SK-N-SH treated with all-trans-retinoic acid at 6 μM for 48 hours (cell line): ENCODE results near the gene CIB1.

Experiments
- ATAC-seq: fragments of 200-7000 bp; cut with Tn5 transposase; 3 replicates; pipeline ENCODE4 v1.9.1; 2020; ENCODE audit warnings: mild to moderate bottlenecking, moderate library complexity
- ARNTL ChIP-seq: fragments of 450-650 bp; formaldehyde crosslinking; IDR thresholded peaks from 2 replicates; pipeline ENCODE4 v1.5.0; 2020; ENCODE audit warnings: low read depth, mild to moderate bottlenecking, moderate library complexity, borderline replicate concordance
- BACH2 ChIP-seq: fragments of 250-450 bp; sonication (Bioruptor Pico); IDR thresholded peaks from 2 replicates; pipeline ENCODE4 v1.9.0; 2021; ENCODE audit warnings: mild to moderate bottlenecking, borderline replicate concordance
- CREB5 ChIP-seq: fragments of 250-450 bp; sonication (Bioruptor Pico); IDR thresholded peaks from 2 replicates; pipeline ENCODE4 v1.5.1; 2020; ENCODE audit warnings: low read depth, mild to moderate bottlenecking, moderate library complexity
- CSDC2 ChIP-seq: fragments of 250-450 bp; sonication (Bioruptor Pico); IDR thresholded peaks from 2 replicates; pipeline ENCODE4 v1.5.0; 2020; ENCODE audit warnings: mild to moderate bottlenecking, moderate library complexity
- CSRNP3 ChIP-seq: fragments of 250-450 bp; sonication (Bioruptor Pico); IDR thresholded peaks from 2 replicates; pipeline ENCODE4 v1.5.1; 2021; ENCODE audit warnings: mild to moderate bottlenecking, moderate library complexity
- ESRRG ChIP-seq: fragments of 250-450 bp; sonication (Bioruptor Pico); IDR thresholded peaks from 2 replicates; pipeline ENCODE4 v1.6.1; 2021; ENCODE audit warnings: mild to moderate bottlenecking
- ISL1 ChIP-seq: fragments of 250-450 bp; sonication (Bioruptor Pico); IDR thresholded peaks from 2 replicates; pipeline ENCODE4 v2.1.2; 2022; ENCODE audit warnings: mild to moderate bottlenecking, moderate library complexity
- OSR1 ChIP-seq: fragments of 250-450 bp; sonication (Bioruptor Pico); IDR thresholded peaks from 2 replicates; pipeline ENCODE4 v1.8.0; 2022; ENCODE audit warnings: moderate library complexity, mild to moderate bottlenecking, inconsistent platforms
- PATZ1 ChIP-seq: fragments of 250-450 bp; sonication (Bioruptor Pico); IDR thresholded peaks from 2 replicates; pipeline ENCODE4 v1.8.0; 2020; ENCODE audit warnings: mild to moderate bottlenecking, moderate library complexity, borderline replicate concordance
- POU6F1 ChIP-seq: fragments of 250-450 bp; sonication (Bioruptor Pico); IDR thresholded peaks from 2 replicates; pipeline ENCODE4 v1.8.0; 2021; ENCODE audit warnings: low read depth, mild to moderate bottlenecking, moderate library complexity, borderline replicate concordance
- SNAI2 ChIP-seq: fragments of 250-450 bp; sonication (Bioruptor Pico); IDR thresholded peaks from 2 replicates; pipeline ENCODE4 v1.5.0; 2020; ENCODE audit warnings: mild to moderate bottlenecking, moderate library complexity
- TCF4 ChIP-seq: fragments of 250-450 bp; sonication (Bioruptor Pico); IDR thresholded peaks from 2 replicates; pipeline ENCODE4 v1.8.0; 2021; ENCODE audit warnings: mild to moderate bottlenecking, moderate library complexity, borderline replicate concordance
- TOX ChIP-seq: fragments of 250-450 bp; sonication (Bioruptor Pico); IDR thresholded peaks from 2 replicates; pipeline ENCODE4 v1.8.0; 2021; ENCODE audit warnings: mild to moderate bottlenecking, moderate library complexity, borderline replicate concordance
- TSHZ2 ChIP-seq: fragments of 250-450 bp; sonication (Bioruptor Pico); IDR thresholded peaks from 2 replicates; pipeline ENCODE4 v1.5.0; 2020; ENCODE audit warnings: mild to moderate bottlenecking, moderate library complexity
- ZC3H10 ChIP-seq: fragments of 250-450 bp; sonication (Bioruptor Pico); IDR thresholded peaks from 2 replicates; pipeline ENCODE4 v1.5.1; 2021; ENCODE audit warnings: mild to moderate bottlenecking, moderate library complexity
- ZFP3 ChIP-seq: fragments of 250-450 bp; sonication (Bioruptor Pico); IDR thresholded peaks from 2 replicates; pipeline ENCODE4 v1.5.0; 2020; ENCODE audit warnings: mild to moderate bottlenecking, moderate library complexity
- ZFP30 ChIP-seq: fragments of 450-650 bp; formaldehyde crosslinking; IDR thresholded peaks from 2 replicates; pipeline ENCODE4 v1.5.0; 2022; ENCODE audit warnings: mild to moderate bottlenecking, moderate library complexity
- ZNF565 ChIP-seq: fragments of 450-650 bp; formaldehyde crosslinking; conservative IDR thresholded peaks from 2 replicates; pipeline ENCODE4 v1.5.0; 2020; ENCODE audit warnings: low read depth, mild to moderate bottlenecking, moderate library complexity
- ZNF70 ChIP-seq: fragments of 450-650 bp; formaldehyde crosslinking; IDR thresholded peaks from 2 replicates; pipeline ENCODE4 v1.5.0; 2020; ENCODE audit warnings: mild to moderate bottlenecking, moderate library complexity
- ZNF8 ChIP-seq: fragments of 450-650 bp; formaldehyde crosslinking; IDR thresholded peaks from 2 replicates; pipeline ENCODE4 v1.5.0; 2020; ENCODE audit warnings: mild to moderate bottlenecking, moderate library complexity

CIB1 gene

GRCh38 chr15:90239371-90239770 lies 5.6 kb upstream of the CIB1 start:
- no peak for TF ChIP-seq ZFP3 (CRISPR knock-in tag)
- TF ChIP-seq ZC3H10: no peak
- TF ChIP-seq PATZ1: no peak
- no peak for TF ChIP-seq ESRRG (CRISPR knock-in tag)
- TF ChIP-seq ARNTL: no peak
- TF ChIP-seq POU6F1 (CRISPR knock-in tag): no peak
- TF ChIP-seq ISL1 (CRISPR knock-in tag): no peak
- TF ChIP-seq CREB5 (CRISPR knock-in tag): no peak
- no peak for TF ChIP-seq OSR1 (CRISPR knock-in tag)
- TF ChIP-seq BACH2 (CRISPR knock-in tag): no peak
- no peak for TF ChIP-seq TSHZ2 (CRISPR knock-in tag)
- no peak for TF ChIP-seq CSDC2
- TF ChIP-seq ZNF565: no peak
- no peak for TF ChIP-seq ZFP30 (CRISPR knock-in tag)
- TF ChIP-seq ZNF8: no peak
- no peak for TF ChIP-seq TOX (CRISPR knock-in tag)
- TF ChIP-seq TCF4 (CRISPR knock-in tag): no peak
- TF ChIP-seq CSRNP3 (CRISPR knock-in tag): no peak
- no peak for TF ChIP-seq ZNF70 (CRISPR knock-in tag)
- no peak for ATAC-seq

GRCh38 chr15:90234096-90234988 lies 601 bp upstream of the CIB1 start, which contains the start of gene GDPGP1:
Gene GDPGP1, plus strand, starts transcription at chr15:90234209. Its CDS starts 6,700 bp downstream, at chr15:90240909.
- ATAC-seq: no peak
- TF ChIP-seq SNAI2 (peak; percentile 78; the same call in 1 of the 2 replicates), CREB5 (CRISPR knock-in tag) (no peak)
- TF ChIP-seq, all 23 proteins: peak for 1
